Activated CD8-positive, alpha-beta memory T cell treated with anti-CD3 and anti-CD28 coated beads, Interleukin-2, amount 10 ng/mL, durations not matched to agents 7 days and 5 days (primary cell): Measurements from ENCODE around the gene PAMR1. TPM values are rescaled to one million over a fixed set of nuclear protein-coding genes. Genes with fewer than 3 reads are reported as not detected.
"Not testable (repeated sequence)": the region's sequence is repeated elsewhere in the genome, so short reads cannot be mapped to it uniquely, and the experiment has no call there.

Experiments used
- ATAC-seq: fragments of 150-1000 bp; cut with Tn5 transposase; one replicate; pipeline ENCODE4 v1.10.0; 2021; ENCODE audit warnings: moderate library complexity
- CTCF ChIA-PET: fragments of 350-600 bp; sonication (Branson Sonifier 250); formaldehyde crosslinking; loops from one replicate; lab custom pipeline; 2021; ENCODE audit warnings: antibody characterized with exemption; lab: Charles Lee
- DNase-seq: peaks from one replicate; pipeline ENCODE4 v3.0.0-alpha.2; 2020
- H3K27ac Mint-ChIP-seq: one replicate; pipeline ENCODE4 v1.8.0; 2021; ENCODE audit warnings: mild to moderate bottlenecking, mixed read lengths
- H3K27me3 Mint-ChIP-seq: one replicate; pipeline ENCODE4 v1.8.0; 2021; ENCODE audit warnings: mixed read lengths
- H3K36me3 Mint-ChIP-seq: one replicate; pipeline ENCODE4 v1.8.0; 2021; ENCODE audit warnings: mild to moderate bottlenecking, mixed read lengths
- H3K4me1 Mint-ChIP-seq: one replicate; pipeline ENCODE4 v1.8.0; 2021; ENCODE audit warnings: mixed read lengths
- H3K4me3 Mint-ChIP-seq: one replicate; pipeline ENCODE4 v1.8.0; 2021; ENCODE audit warnings: mild to moderate bottlenecking, moderate library complexity, mixed read lengths
- H3K9me3 Mint-ChIP-seq: one replicate; pipeline ENCODE4 v1.8.0; 2022; ENCODE audit warnings: low read depth, mixed read lengths
- total RNA-seq, 2 experiments: library from RNA; stranded (reverse); gene quantifications; one replicate each; pipeline ENCODE4 v1.2.3, GENCODE V29; 2021

Gene PAMR1
- total RNA-seq, 2 experiments from 2014 or later, result not detected

DNA sequence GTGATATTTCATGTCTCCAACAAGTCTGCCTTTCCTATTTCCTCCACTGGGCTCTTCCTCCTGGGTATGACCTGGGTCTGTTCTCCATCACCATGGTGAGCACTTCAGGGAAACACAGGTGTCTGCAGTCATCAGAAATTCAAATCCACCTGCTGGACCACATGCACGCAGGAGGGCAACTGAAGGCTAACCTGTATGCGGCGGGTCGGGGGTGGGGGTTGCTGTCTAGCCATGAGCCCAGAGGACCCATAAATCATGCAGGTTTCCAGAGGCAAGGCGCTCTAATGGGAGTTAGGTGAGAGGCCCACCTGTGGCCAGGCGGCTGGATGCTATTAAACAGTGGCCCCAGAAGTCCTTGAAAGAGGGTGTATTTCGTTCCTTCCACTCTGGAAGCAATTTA, 11.1 kb upstream of the PAMR1 start:
- DNase-seq (no peak), ATAC-seq (no peak)
- no peak overlapping the region for H3K27ac Mint-ChIP-seq
- peaks cover 20% of the 10 kb centered on the region for H3K27me3 Mint-ChIP-seq
- H3K9me3 Mint-ChIP-seq, result no peaks in the 10 kb centered on the region
- no peak overlapping the region for H3K4me3 Mint-ChIP-seq
- no peaks in the 10 kb centered on the region for H3K36me3 Mint-ChIP-seq
- CTCF ChIA-PET, result no interaction called here
- no peaks in the 10 kb centered on the region for H3K4me1 Mint-ChIP-seq

DNA sequence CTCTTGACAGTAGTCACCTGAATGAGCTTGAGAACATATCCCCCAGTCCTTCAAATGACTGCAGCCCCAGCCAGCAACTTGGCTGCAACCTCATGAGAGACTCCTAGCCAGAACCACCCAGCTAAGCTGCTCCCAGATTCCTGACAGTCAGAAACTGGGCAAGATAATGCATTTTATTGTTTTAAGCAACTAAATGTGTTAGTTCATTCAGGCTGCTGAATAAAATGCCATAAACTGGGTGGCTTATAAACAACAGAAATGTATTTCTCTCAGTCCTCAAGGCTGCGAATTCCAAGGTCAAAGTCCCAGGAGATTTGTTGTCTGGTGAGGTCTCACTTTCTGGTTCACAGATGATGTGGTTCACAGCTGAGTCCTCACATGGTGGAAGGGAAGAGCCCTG, 5.8 kb upstream of the PAMR1 start:
- Mint-ChIP-seq H3K27ac (no peak overlapping the region), H3K9me3 (no peaks in the 10 kb centered on the region), H3K4me3 (no peak overlapping the region), H3K27me3 (peaks cover 28% of the 10 kb centered on the region), H3K36me3 (no peaks in the 10 kb centered on the region), H3K4me1 (no peaks in the 10 kb centered on the region)
- CTCF ChIA-PET, result no interaction called here
- DNase-seq (no peak), ATAC-seq (no peak)

DNA sequence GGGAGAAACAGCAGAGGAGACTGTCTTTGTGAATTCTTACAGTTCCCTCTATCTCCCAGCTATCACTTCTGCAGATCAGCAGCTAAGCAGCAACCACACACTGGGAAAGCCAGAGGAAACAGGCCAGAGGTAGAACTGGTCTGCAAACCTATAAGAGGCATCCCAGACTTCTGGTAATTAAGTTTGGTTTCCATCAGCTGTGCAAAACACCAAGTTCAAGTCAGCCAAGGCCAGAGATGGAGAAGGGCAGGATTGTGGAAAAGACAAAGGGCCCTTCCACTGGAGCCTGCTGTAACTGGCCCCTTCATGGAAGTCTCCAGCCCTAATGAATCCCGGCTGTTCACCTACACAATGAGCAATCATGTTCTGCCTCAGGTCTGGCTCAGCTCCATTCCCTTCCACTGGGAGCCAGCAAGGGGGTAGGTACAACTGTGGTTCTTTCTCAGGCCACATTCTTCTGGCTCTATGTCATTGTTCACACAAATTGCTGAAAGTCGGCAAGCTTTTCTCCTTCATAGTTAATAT, 4.6 kb upstream of the PAMR1 start:
- Mint-ChIP-seq H3K4me1 (no peaks in the 10 kb centered on the region), H3K9me3 (no peaks in the 10 kb centered on the region), H3K4me3 (no peak overlapping the region), H3K36me3 (no peaks in the 10 kb centered on the region), H3K27ac (no peak overlapping the region), H3K27me3 (peaks cover 36% of the 10 kb centered on the region)
- no peak for ATAC-seq
- no peak for DNase-seq
- CTCF ChIA-PET, result no interaction called here

DNA sequence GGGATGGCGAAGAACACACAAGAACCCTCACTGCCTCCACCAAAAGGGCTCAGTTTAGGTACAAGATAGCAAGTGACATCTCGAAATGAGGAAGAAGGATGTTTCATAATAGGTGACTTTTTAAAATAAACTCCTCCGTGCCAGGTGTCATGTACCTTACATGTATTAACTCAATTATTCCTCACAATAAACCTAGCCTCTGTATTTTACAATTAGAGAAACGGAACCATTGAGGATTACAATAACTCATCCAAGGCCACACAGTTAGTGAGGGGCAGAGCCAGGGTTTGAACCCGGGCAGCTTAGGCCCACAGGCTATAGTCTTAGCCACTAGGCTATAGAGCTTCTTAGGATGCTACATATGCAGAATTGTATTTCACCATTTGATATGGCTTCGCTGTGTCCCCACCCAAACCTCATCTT, 965 bp upstream of the PAMR1 start:
- CTCF ChIA-PET, result interaction anchor here (0.5 kb wide), 1 partner anchor 31 kb away, joined by 3 read pairs; no protein-coding TSS in a partner anchor

DNA sequence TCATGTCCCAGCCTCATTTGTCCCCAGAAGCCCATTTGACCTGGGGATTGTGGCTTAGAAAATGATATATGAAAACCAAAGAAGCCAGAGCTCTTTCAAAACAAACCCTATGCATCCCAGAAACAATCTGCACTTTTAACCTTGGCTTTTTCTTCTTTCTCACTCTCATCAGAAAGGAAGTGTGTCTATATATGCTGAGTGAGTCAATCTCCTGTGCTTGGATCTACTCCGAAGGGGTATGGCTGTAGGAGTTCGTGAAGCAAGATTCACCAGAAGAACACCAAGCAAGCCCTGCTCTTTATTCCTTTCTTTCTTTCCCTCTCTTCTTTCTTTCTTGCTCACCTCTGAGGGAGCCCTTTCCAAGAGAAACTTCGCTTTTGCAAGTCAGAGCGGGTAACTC, 636 bp downstream of the PAMR1 start:
- DNase-seq (no peak), ATAC-seq (no peak)
- H3K27ac Mint-ChIP-seq, result no peak overlapping the region
- peaks cover 72% of the 10 kb centered on the region for H3K27me3 Mint-ChIP-seq
- H3K4me1 Mint-ChIP-seq, result no peaks in the 10 kb centered on the region
- no peaks in the 10 kb centered on the region for H3K36me3 Mint-ChIP-seq
- no peaks in the 10 kb centered on the region for H3K9me3 Mint-ChIP-seq
- H3K4me3 Mint-ChIP-seq, result no peak overlapping the region
- CTCF ChIA-PET, result interaction anchor here (1.2 to 1.3 kb wide), 2 partner anchors 27 to 219 kb away, joined by 4 read pairs; no protein-coding TSS in a partner anchor

More for the DNA sequence above, 965 bp upstream of the PAMR1 start:
- no peak overlapping the region for H3K4me3 Mint-ChIP-seq
- H3K27ac Mint-ChIP-seq, result no peak overlapping the region
- peaks cover 67% of the 10 kb centered on the region for H3K27me3 Mint-ChIP-seq
- H3K9me3 Mint-ChIP-seq, result no peaks in the 10 kb centered on the region
- ATAC-seq (no peak), DNase-seq (no peak)
- no peaks in the 10 kb centered on the region for H3K4me1 Mint-ChIP-seq
- H3K36me3 Mint-ChIP-seq, result no peaks in the 10 kb centered on the region

DNA sequence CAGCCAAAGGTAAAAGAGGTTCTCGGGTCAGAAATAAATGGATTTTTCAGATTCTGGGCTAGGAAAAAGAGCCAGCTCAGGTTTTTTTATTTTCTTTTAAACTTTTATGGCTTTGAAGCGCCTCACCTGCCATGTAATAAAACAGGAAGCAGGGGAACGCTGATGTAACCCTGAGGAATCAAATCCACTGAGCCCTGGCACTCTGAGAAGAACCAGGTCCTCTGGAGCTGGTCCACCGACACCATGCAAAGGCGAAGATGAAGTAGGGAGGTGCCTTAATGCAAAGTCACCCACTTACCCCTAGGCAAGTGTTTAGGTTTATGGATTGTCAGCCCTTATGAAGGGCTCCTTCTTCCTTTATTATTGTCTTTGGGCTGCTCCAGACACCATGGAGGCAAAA, 1.6 kb downstream of the PAMR1 start:
- ATAC-seq (no peak), DNase-seq (no peak)
- Mint-ChIP-seq H3K4me1 (no peaks in the 10 kb centered on the region), H3K36me3 (no peaks in the 10 kb centered on the region), H3K27me3 (peaks cover 70% of the 10 kb centered on the region), H3K27ac (no peak overlapping the region), H3K4me3 (no peak overlapping the region), H3K9me3 (no peaks in the 10 kb centered on the region)
- CTCF ChIA-PET, result interaction anchor here (1.3 kb wide), 1 partner anchor 218 kb away, joined by 4 read pairs; no protein-coding TSS in a partner anchor

DNA sequence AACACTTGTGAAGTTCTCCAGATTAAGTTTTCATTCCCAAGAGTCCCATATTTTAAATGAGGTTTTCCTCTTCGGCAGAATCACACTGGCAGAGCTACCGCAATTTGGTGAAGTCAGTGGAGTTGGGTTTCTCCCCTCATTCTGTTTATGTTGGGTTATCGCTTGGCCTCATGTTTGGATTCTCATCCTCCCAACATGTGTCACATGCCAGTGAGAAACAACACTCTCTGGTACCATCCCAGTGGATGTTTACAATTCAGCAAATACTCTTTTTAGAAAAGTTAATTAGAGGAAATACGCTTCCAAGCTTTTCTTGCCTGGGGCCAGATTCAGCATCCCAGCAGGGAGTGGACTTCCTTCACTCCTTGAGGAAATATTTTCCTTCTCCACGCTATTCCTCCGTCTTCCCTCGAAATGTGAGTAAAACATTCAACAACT, 2.1 kb downstream of the PAMR1 start:
- no peaks in the 10 kb centered on the region for H3K9me3 Mint-ChIP-seq
- DNase-seq, result no peak
- H3K27ac Mint-ChIP-seq, result no peak overlapping the region
- H3K27me3 Mint-ChIP-seq, result peaks cover 69% of the 10 kb centered on the region
- no peaks in the 10 kb centered on the region for H3K36me3 Mint-ChIP-seq
- no peaks in the 10 kb centered on the region for H3K4me1 Mint-ChIP-seq
- no peak overlapping the region for H3K4me3 Mint-ChIP-seq
- CTCF ChIA-PET, result interaction anchor here (1.3 kb wide), 1 partner anchor 218 kb away, joined by 4 read pairs; no protein-coding TSS in a partner anchor
- ATAC-seq, result no peak

DNA sequence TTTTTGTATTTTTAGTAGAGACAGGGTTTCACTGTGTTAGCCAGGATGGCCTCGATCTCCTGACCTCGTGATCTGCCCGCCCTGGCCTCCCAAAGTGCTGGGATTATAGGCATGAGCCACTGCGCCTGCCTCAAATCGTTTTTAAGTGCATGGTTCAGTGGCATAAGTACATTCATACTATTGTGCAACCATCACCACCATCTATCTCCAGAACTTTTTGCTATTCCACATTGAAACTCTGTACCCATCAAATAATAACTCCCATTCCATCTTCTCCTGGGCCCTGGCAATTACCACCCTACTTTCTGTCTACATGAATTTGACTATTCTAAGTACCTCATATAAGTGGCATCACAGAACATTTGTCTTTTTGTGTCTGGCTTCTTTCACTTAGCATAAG, 3.3 kb downstream of the PAMR1 start:
- H3K27me3 Mint-ChIP-seq, result peaks cover 64% of the 10 kb centered on the region
- H3K4me1 Mint-ChIP-seq, H3K4me3 Mint-ChIP-seq, DNase-seq, H3K9me3 Mint-ChIP-seq, H3K27ac Mint-ChIP-seq, H3K36me3 Mint-ChIP-seq, ATAC-seq, CTCF ChIA-PET: not testable (repeated sequence)

DNA sequence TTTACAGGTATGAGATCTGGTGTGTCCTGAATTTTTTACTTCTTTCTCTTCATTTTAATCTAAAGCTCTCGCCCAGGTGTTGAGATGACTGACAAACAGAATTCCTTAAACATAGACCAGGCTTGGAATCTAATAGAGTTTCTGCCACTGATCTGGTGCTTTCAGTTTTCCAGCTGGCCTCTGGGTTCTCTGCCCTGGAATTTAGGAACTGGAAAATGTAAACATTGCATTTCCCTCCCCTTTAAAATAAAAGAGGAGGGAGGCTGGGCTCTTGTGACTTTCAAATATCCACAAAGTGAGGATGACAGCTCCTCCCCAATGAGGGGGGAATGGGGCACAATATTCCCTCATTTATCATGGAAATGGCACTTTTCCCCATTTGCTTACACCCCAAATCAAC, 5.0 kb downstream of the PAMR1 start:
- no peaks in the 10 kb centered on the region for H3K4me1 Mint-ChIP-seq
- no peak for ATAC-seq

DNA sequence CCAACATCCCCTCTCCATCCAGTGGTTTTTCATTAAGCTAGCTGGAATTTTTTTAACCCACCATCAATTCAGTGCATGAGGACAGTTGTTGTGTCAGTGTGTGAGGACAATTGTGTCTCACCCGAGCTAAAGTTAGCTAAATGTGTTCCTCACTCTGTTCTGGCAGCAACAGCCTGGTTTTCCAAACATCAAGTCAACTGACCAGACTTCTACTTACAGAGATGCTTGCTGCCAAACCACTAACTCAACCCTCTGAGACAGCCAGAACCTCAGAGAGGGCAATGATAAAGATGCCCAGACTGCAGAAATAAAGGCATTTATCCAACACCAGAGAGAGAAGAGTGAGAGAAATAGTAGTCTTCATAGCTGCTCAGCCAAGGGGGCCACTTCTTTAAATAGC, 6.7 kb downstream of the PAMR1 start:
- Mint-ChIP-seq H3K9me3 (no peaks in the 10 kb centered on the region), H3K4me1 (no peaks in the 10 kb centered on the region), H3K27me3 (peaks cover 43% of the 10 kb centered on the region), H3K4me3 (no peak overlapping the region), H3K27ac (no peak overlapping the region), H3K36me3 (no peaks in the 10 kb centered on the region)
- ATAC-seq (no peak), DNase-seq (no peak)
- CTCF ChIA-PET, result no interaction called here

More for the DNA sequence above, 5.0 kb downstream of the PAMR1 start:
- Mint-ChIP-seq H3K27me3 (peaks cover 55% of the 10 kb centered on the region), H3K27ac (no peak overlapping the region), H3K9me3 (no peaks in the 10 kb centered on the region), H3K4me3 (no peak overlapping the region), H3K36me3 (no peaks in the 10 kb centered on the region)
- no peak for DNase-seq
- CTCF ChIA-PET, result no interaction called here

DNA sequence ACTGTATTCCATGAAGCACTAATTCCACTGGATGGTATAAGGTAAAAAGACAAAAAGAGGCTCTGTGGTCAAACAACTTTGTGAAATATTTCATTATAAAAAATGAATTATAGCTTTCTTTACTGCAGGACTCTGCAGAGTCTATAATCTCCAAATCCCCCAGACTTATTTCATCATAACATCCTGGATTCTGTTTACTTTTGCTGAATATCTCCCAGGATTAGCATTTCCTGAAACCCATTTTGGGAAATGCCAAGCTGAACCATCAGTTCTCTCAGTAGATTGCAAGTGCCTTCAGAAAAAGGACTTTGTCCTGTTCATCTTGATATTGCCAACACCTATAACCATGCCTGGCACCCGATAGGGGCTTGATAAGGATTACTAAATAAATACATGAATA, 7.9 kb downstream of the PAMR1 start:
- Mint-ChIP-seq H3K27me3 (peaks cover 30% of the 10 kb centered on the region), H3K4me3 (no peak overlapping the region), H3K9me3 (no peaks in the 10 kb centered on the region), H3K27ac (no peak overlapping the region), H3K36me3 (no peaks in the 10 kb centered on the region), H3K4me1 (no peaks in the 10 kb centered on the region)
- no peak for ATAC-seq
- no peak for DNase-seq
- CTCF ChIA-PET, result no interaction called here

DNA sequence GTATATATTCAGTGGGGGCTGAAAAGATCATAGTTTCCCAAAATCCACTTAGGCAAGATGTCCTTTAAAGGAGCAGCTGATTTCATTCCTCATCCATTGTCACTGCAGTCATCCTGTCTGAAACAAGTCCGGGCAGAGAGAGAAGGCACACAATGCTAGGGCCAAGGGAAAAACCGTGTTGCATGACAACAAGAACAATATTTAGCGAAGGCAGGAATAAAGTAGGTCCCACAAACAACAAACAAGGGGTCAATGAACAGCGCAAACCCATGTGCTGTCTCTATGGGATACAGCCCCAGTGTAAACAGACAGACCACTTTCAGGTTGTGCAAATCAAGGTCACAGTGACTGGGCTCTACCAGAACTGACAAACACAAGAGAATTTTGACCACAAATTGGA, 9.0 kb downstream of the PAMR1 start:
- ATAC-seq, result no peak
- CTCF ChIA-PET, result no interaction called here
- no peaks in the 10 kb centered on the region for H3K9me3 Mint-ChIP-seq
- no peak for DNase-seq
- H3K36me3 Mint-ChIP-seq, result no peaks in the 10 kb centered on the region
- no peak overlapping the region for H3K4me3 Mint-ChIP-seq
- H3K4me1 Mint-ChIP-seq, result no peaks in the 10 kb centered on the region
- H3K27me3 Mint-ChIP-seq, result peaks cover 25% of the 10 kb centered on the region
- no peak overlapping the region for H3K27ac Mint-ChIP-seq

DNA sequence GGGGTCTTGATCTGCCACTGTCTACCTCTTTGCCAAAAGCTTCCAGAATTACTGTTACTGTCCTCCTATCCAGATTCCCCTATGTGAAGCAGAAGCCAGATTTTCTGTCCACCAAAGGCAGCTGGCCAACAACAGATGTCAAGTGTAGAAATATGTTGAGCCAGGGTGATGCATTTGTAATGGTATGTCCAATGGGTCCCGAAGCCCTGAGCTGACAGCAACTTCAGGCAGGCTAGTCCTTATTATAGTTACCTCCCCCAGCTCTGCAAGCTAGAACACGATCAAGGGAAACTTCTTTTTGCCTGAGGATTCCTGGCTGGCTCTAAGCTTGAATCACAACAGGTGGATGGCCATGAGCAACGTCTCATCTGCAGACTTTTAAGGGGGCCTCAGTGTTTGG, 10.2 kb downstream of the PAMR1 start:
- DNase-seq (no peak), ATAC-seq (no peak)
- CTCF ChIA-PET, result no interaction called here
- H3K9me3 Mint-ChIP-seq, result no peaks in the 10 kb centered on the region
- H3K27ac Mint-ChIP-seq, result no peak overlapping the region
- H3K36me3 Mint-ChIP-seq, result no peaks in the 10 kb centered on the region
- peaks cover 19% of the 10 kb centered on the region for H3K27me3 Mint-ChIP-seq
- no peak overlapping the region for H3K4me3 Mint-ChIP-seq
- no peaks in the 10 kb centered on the region for H3K4me1 Mint-ChIP-seq

DNA sequence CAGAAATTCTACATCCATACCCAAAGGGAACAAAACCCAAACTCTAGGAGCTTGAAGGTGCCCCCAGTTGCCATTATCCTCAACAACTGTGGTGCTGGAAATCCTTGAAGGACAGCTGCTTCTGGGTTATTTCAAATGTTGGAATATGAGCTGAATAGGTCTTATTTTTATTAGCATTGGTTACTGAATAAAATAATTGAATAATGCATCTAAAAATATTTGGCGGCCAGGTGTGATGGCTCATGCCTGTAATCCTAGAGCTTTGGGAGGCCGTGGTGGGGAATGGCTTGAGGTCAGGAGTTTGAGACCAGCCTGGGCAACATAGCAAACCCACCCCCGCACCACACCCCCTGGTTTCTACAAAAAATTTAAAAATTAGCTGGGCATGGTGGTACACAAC, 10.9 kb downstream of the PAMR1 start:
- ATAC-seq (no peak), DNase-seq (no peak)
- H3K27ac Mint-ChIP-seq, result no peak overlapping the region
- no peaks in the 10 kb centered on the region for H3K4me1 Mint-ChIP-seq
- H3K4me3 Mint-ChIP-seq, result no peak overlapping the region
- no peaks in the 10 kb centered on the region for H3K36me3 Mint-ChIP-seq
- no peaks in the 10 kb centered on the region for H3K9me3 Mint-ChIP-seq
- CTCF ChIA-PET, result no interaction called here
- H3K27me3 Mint-ChIP-seq, result peaks cover 17% of the 10 kb centered on the region
